Astrocyte (in vitro differentiated cells and primary cell): ENCODE results near the gene SCLT1. TPM values are rescaled to one million over a fixed set of nuclear protein-coding genes. Genes with fewer than 3 reads are reported as not detected.

ENCODE experiments used
- DNase-seq: peaks from one replicate; pipeline ENCODE4 v3.0.0-alpha.2; 2010; ENCODE audit warnings: low read depth
- FAIRE-seq: peaks from 2 replicates; lab custom pipeline; 2011; peaks lifted over from hg19 to GRCh38; lab: Jason Lieb, UNC
- H2AFZ ChIP-seq: 2 replicates; pipeline ENCODE4 v1.6.0; 2012; ENCODE audit warnings: low read depth, low read length, inconsistent platforms
- H3K27ac ChIP-seq: 2 replicates; pipeline ENCODE4 v1.5.1; 2011; ENCODE audit warnings: low read depth, low read length, inconsistent platforms
- H3K27me3 ChIP-seq: 2 replicates; pipeline ENCODE4 v1.6.0; 2011; ENCODE audit warnings: low read length, inconsistent platforms; ENCODE audit not compliant: insufficient read depth
- H3K36me3 ChIP-seq: 2 replicates; pipeline ENCODE4 v1.5.1; 2011; ENCODE audit warnings: low read length, inconsistent platforms; ENCODE audit not compliant: insufficient read depth
- H3K4me1 ChIP-seq: 2 replicates; pipeline ENCODE4 v1.5.1; 2011; ENCODE audit warnings: low read length, inconsistent platforms; ENCODE audit not compliant: insufficient read depth
- H3K4me2 ChIP-seq: 2 replicates; pipeline ENCODE4 v1.6.0; 2012; ENCODE audit warnings: low read length, inconsistent platforms
- H3K4me3 ChIP-seq: 2 replicates; pipeline ENCODE4 v1.5.1; 2011; ENCODE audit warnings: low read depth, mild to moderate bottlenecking, low read length, inconsistent platforms; ENCODE audit not compliant: insufficient read depth
- H3K79me2 ChIP-seq: 2 replicates; pipeline ENCODE4 v1.6.0; 2012; ENCODE audit warnings: mild to moderate bottlenecking, low read length, inconsistent platforms; ENCODE audit not compliant: insufficient read depth
- H3K9ac ChIP-seq: 2 replicates; pipeline ENCODE4 v1.6.0; 2012; ENCODE audit warnings: mild to moderate bottlenecking, low read length, inconsistent platforms
- H3K9me3 ChIP-seq: 2 replicates; pipeline ENCODE4 v1.5.1; 2012; ENCODE audit warnings: low read depth, mild to moderate bottlenecking, low read length, inconsistent platforms; ENCODE audit not compliant: insufficient read depth
- H4K20me1 ChIP-seq: 2 replicates; pipeline ENCODE4 v1.6.0; 2012; ENCODE audit warnings: low read length, inconsistent platforms; ENCODE audit not compliant: insufficient read depth
- H3K27ac Mint-ChIP-seq: one replicate; pipeline ENCODE4 v1.8.0; 2021; ENCODE audit warnings: mild to moderate bottlenecking, mixed read lengths; ENCODE audit not compliant: unreplicated experiment
- H3K27me3 Mint-ChIP-seq: one replicate; pipeline ENCODE4 v1.8.0; 2021; ENCODE audit warnings: low read depth, mixed read lengths; ENCODE audit not compliant: unreplicated experiment
- H3K36me3 Mint-ChIP-seq: one replicate; pipeline ENCODE4 v1.8.0; 2021; ENCODE audit warnings: low read depth, mixed read lengths; ENCODE audit not compliant: unreplicated experiment
- H3K4me1 Mint-ChIP-seq: one replicate; pipeline ENCODE4 v1.8.0; 2021; ENCODE audit warnings: low read depth, mixed read lengths; ENCODE audit not compliant: unreplicated experiment
- H3K4me3 Mint-ChIP-seq: one replicate; pipeline ENCODE4 v1.8.0; 2021; ENCODE audit warnings: mild to moderate bottlenecking, moderate library complexity, mixed read lengths; ENCODE audit not compliant: unreplicated experiment
- H3K9me3 Mint-ChIP-seq: one replicate; pipeline ENCODE4 v1.8.0; 2021; ENCODE audit warnings: mild to moderate bottlenecking, mixed read lengths; ENCODE audit not compliant: unreplicated experiment
- CTCF ChIP-seq: IDR thresholded peaks from 2 replicates; pipeline ENCODE4 v1.5.1; 2011; ENCODE audit warnings: low read depth, mild to moderate bottlenecking, inconsistent platforms, low read length, moderate library complexity; ENCODE audit not compliant: insufficient read depth
- EZH2 ChIP-seq: IDR thresholded peaks from 2 replicates; pipeline ENCODE4 v1.6.1; 2012; ENCODE audit warnings: mild to moderate bottlenecking, low read length, inconsistent platforms; ENCODE audit not compliant: insufficient read depth
- total RNA-seq: library from RNA; stranded (reverse); gene quantifications from 2 replicates; pipeline ENCODE4 v1.2.1, GENCODE V29; 2021

SCLT1 gene
- total RNA-seq, 1 donor from 2014 or later: 11.3 TPM

DNA sequence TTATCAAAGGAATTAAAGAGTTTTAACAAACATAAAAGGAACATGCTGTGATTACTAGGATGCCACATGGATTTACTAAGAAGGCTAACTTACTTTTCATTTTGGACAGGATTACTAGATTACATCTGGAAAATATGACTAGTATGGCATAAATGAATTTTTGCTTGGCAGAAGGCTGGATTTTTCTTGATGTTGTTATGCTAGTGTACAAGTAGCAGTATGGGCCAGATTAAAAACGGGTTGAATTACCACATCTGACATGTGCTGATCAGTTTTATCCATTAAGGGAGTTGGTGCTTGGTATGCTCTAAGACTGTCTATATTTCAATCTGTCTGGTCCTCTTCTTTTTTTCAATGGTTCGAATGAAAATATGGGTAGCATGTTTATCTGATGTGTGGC lies 213.4 kb downstream of the SCLT1 start:
- no peak overlapping the region for H3K27ac ChIP-seq
- TF ChIP-seq CTCF (no peak), EZH2 (no peak)
- no peaks in the 10 kb centered on the region for H3K27me3 ChIP-seq
- H3K27me3 Mint-ChIP-seq: no peaks in the 10 kb centered on the region
- H3K36me3 ChIP-seq: peaks cover 3% of the 10 kb centered on the region
- no peaks in the 10 kb centered on the region for H3K4me1 Mint-ChIP-seq
- no peaks in the 10 kb centered on the region for H3K79me2 ChIP-seq
- no peak overlapping the region for H2AFZ ChIP-seq
- no peaks in the 10 kb centered on the region for H3K9me3 Mint-ChIP-seq
- H3K4me1 ChIP-seq: no peaks in the 10 kb centered on the region
- peaks cover 10% of the 10 kb centered on the region for H3K36me3 Mint-ChIP-seq
- no peaks in the 10 kb centered on the region for H4K20me1 ChIP-seq
- DNase-seq (no peak), FAIRE-seq (no peak)
- no peak overlapping the region for H3K4me2 ChIP-seq
- H3K9ac ChIP-seq: no peak overlapping the region
- no peak overlapping the region for H3K4me3 Mint-ChIP-seq
- H3K4me3 ChIP-seq: no peak overlapping the region
- no peak overlapping the region for H3K27ac Mint-ChIP-seq
- no peaks in the 10 kb centered on the region for H3K9me3 ChIP-seq

- H3K27ac ChIP-seq: no peak overlapping the region
- Mint-ChIP-seq H3K36me3 (peaks cover 10% of the 10 kb centered on the region), H3K4me1 (no peaks in the 10 kb centered on the region), H3K9me3 (no peaks in the 10 kb centered on the region), H3K4me3 (no peak overlapping the region), H3K27me3 (no peaks in the 10 kb centered on the region), H3K27ac (no peak overlapping the region)
- peaks cover 3% of the 10 kb centered on the region for H3K36me3 ChIP-seq
- no peak overlapping the region for H3K4me3 ChIP-seq
- no peak overlapping the region for H2AFZ ChIP-seq
- H3K4me2 ChIP-seq: no peak overlapping the region
- no peaks in the 10 kb centered on the region for H3K9me3 ChIP-seq
- no peaks in the 10 kb centered on the region for H3K27me3 ChIP-seq
- H3K79me2 ChIP-seq: no peaks in the 10 kb centered on the region
- H3K4me1 ChIP-seq: no peaks in the 10 kb centered on the region
- no peak overlapping the region for H3K9ac ChIP-seq
- no peak for DNase-seq
- no peaks in the 10 kb centered on the region for H4K20me1 ChIP-seq
- TF ChIP-seq EZH2: no peak
- TF ChIP-seq CTCF: no peak
- FAIRE-seq: no peak
These were observed 214.1 kb downstream of the SCLT1 start for GRCh38 chr4:128879283-128879682.

GRCh38 chr4:128877934-128878333 lies 215.4 kb downstream of the SCLT1 start:
- Histone ChIP-seq H3K9me3 (no peaks in the 10 kb centered on the region), H3K27ac (no peak overlapping the region), H3K4me1 (no peaks in the 10 kb centered on the region), H3K36me3 (peaks cover 3% of the 10 kb centered on the region), H3K27me3 (no peaks in the 10 kb centered on the region), H3K4me3 (no peak overlapping the region), H3K4me2 (no peak overlapping the region), H2AFZ (no peak overlapping the region), H3K9ac (no peak overlapping the region), H4K20me1 (no peaks in the 10 kb centered on the region), H3K79me2 (no peaks in the 10 kb centered on the region)
- H3K27ac Mint-ChIP-seq: no peak overlapping the region
- no peaks in the 10 kb centered on the region for H3K4me1 Mint-ChIP-seq
- H3K27me3 Mint-ChIP-seq: no peaks in the 10 kb centered on the region
- TF ChIP-seq CTCF: no peak
- TF ChIP-seq EZH2: no peak
- H3K9me3 Mint-ChIP-seq: no peaks in the 10 kb centered on the region
- H3K36me3 Mint-ChIP-seq: peaks cover 15% of the 10 kb centered on the region
- FAIRE-seq (no peak), DNase-seq (no peak)
- H3K4me3 Mint-ChIP-seq: no peak overlapping the region
